ENCODE data around the gene RELA. TPM values are rescaled to one million over a fixed set of nuclear protein-coding genes. Genes with fewer than 3 reads are reported as not detected.
A peak's percentile ranks its signal among the peaks of the same experiment; 100 is the strongest.

RELA gene
- total and polyA plus RNA-seq, 2 donors (not counting 1 experiment from before 2014, with no cell fraction given) = 124 to 154 TPM

DNA sequence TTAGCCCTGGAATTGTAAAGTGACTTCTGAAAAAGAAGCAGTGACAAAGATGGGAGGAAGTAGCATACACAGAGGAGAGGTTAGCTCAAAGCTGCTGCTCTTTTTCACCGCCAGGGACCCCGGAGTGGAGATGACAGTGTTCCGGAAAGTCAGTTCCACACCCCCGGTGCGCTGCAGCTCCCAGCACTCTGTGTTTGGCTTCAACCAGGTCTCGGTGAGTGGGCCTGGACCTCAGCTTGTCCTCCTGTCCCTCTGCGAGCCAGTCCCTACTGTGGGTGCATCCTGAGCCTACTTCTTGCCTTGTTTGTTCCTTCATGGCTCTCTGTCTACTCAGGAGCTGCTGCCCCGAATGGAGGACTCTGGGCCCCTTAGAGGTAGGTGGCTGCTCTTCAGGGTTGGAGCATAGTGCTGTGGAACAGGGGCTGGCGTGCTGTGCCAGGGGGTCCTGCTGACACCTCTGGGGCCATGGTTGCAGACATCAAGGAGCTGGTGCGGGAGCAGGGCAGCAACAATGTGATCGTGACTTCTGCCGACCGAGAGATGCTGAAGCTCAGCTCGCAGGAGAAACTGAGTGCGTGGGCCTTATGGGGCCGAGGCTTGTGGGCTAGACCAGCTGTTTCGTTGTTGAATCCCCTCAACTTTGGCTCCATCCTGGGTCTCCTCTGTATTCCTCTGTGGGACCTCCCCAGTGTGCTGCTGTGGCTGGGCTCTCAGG, 45.4 kb downstream of the RELA start:
- CTCF ChIA-PET = interaction anchor here (1.4 to 1.6 kb wide), 4 partner anchors 9 to 243 kb away, joined by 3 to 8 read pairs (median 4); partner anchors contain the start of gene MUS81
- Histone ChIP-seq H3K9ac (ENCODE audit: low read length) (peak overlapping the region; percentile 92), H3K9me3 (ENCODE audit: control extremely low read depth in 1 of 3, control insufficient read depth in 2 of 3, insufficient read depth in 1 of 3, low read length in 2 of 3) (no peaks in the 10 kb centered on the region), H3K4me2 (replicated peaks; ENCODE audit: low read depth, low read length, poor library complexity, severe bottlenecking) (peak overlapping the region; percentile 84), H4K20me1 (ENCODE audit: control insufficient read depth, insufficient read depth, low read length, poor library complexity, severe bottlenecking) (peaks cover 47% of the 10 kb centered on the region), H3K4me1 (ENCODE audit: control insufficient read depth in 2 of 2, insufficient read depth in 2 of 2, low read length in 2 of 2) (peaks cover 20 to 28% of the 10 kb centered on the region in 2 donors), H3K36me3 (replicated peaks in 1 of 2; ENCODE audit: control extremely low read depth in 1 of 2, control insufficient read depth in 1 of 2, extremely low read depth in 1 of 2, insufficient read depth in 2 of 2, low read length in 1 of 2) (peaks cover 0 to 50% of the 10 kb centered on the region in 2 experiments), H3K27ac (ENCODE audit: low read length in 2 of 2) (peak overlapping the region in 1 of 2 donors; percentile 89), H3K79me2 (ENCODE audit: control insufficient read depth, insufficient read depth, low read length) (peaks cover 79% of the 10 kb centered on the region), H3K27me3 (replicated peaks in 1 of 4; ENCODE audit: control extremely low read depth in 1 of 4, control insufficient read depth in 3 of 4, insufficient read depth in 4 of 4, low read length in 3 of 4) (no peaks in the 10 kb centered on the region), H2AFZ (ENCODE audit: insufficient read depth, low read depth, low read length, poor library complexity, severe bottlenecking) (no peak overlapping the region), H3K4me3 (ENCODE audit: control extremely low read depth in 1 of 5, extremely low read depth in 1 of 5, insufficient read depth in 1 of 5, low read depth in 2 of 5, low read length in 4 of 5) (peak overlapping the region in 1 of 5 experiments; percentile 10)
- intact Hi-C loops (cut with micrococcal nuclease) = loop anchor here (5.0 to 10.0 kb wide), 2 partner anchors 485 to 502 kb away; partner anchors contain the start of genes SYVN1, TM7SF2 and ZNHIT2
- POLR2A ChIA-PET = interaction anchor here (0.6 to 1.1 kb wide), 4 partner anchors 21 to 94 kb away, joined by 3 to 9 read pairs (median 4); no protein-coding TSS in a partner anchor
- WGBS (ENCODE audit: insufficient coverage) = 96% methylated on average over 17 of the region's 17 CpGs
- peak overlapping the region; percentile 94 for H3K4me3 Mint-ChIP-seq
- H3K4me1 Mint-ChIP-seq = peaks cover 36% of the 10 kb centered on the region
- H3K9me3 Mint-ChIP-seq (ENCODE audit: insufficient read depth) = no peaks in the 10 kb centered on the region
- peak overlapping the region; percentile 94 for H3K27ac Mint-ChIP-seq
- DNase-seq (no peak), ATAC-seq (ENCODE audit: low read depth) (no peak)
- TF ChIP-seq, protein P1, sequence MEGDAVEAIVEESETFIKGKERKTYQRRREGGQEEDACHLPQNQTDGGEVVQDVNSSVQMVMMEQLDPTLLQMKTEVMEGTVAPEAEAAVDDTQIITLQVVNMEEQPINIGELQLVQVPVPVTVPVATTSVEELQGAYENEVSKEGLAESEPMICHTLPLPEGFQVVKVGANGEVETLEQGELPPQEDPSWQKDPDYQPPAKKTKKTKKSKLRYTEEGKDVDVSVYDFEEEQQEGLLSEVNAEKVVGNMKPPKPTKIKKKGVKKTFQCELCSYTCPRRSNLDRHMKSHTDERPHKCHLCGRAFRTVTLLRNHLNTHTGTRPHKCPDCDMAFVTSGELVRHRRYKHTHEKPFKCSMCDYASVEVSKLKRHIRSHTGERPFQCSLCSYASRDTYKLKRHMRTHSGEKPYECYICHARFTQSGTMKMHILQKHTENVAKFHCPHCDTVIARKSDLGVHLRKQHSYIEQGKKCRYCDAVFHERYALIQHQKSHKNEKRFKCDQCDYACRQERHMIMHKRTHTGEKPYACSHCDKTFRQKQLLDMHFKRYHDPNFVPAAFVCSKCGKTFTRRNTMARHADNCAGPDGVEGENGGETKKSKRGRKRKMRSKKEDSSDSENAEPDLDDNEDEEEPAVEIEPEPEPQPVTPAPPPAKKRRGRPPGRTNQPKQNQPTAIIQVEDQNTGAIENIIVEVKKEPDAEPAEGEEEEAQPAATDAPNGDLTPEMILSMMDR (IDR thresholded peaks at IDR 0.05) = no peak
- TF ChIP-seq EZH2 (IDR thresholded peaks at IDR 0.05; ENCODE audit: borderline replicate concordance, insufficient read depth, low read depth, low read length, poor library complexity, severe bottlenecking) = no peak
- H3K27me3 Mint-ChIP-seq = no peaks in the 10 kb centered on the region

Data from B cell (primary cell).